ACC112 (cell line): Measurements from ENCODE around the gene NOSTRIN.
"Not testable (repeated sequence)": the region's sequence is repeated elsewhere in the genome, so short reads cannot be mapped to it uniquely, and the experiment has no call there.

Experiments used
- H2AFZ ChIP-seq: fragments of 200-600 bp; sonication (generic); one replicate; pipeline ENCODE4 v1.6.0; 2017; ENCODE audit warnings: antibody characterized with exemption, low read length; ENCODE audit not compliant: unreplicated experiment
- H3K27ac ChIP-seq: fragments of 200-600 bp; sonication (generic); 2 replicates; pipeline ENCODE4 v1.5.1; 2014; ENCODE audit warnings: low read depth, mild to moderate bottlenecking, antibody characterized with exemption, low read length, moderate library complexity
- H3K27me3 ChIP-seq: fragments of 200-600 bp; sonication (generic); 2 replicates; pipeline ENCODE4 v1.6.1; 2014; ENCODE audit warnings: mild to moderate bottlenecking, antibody characterized with exemption, low read length, moderate library complexity, mixed read lengths; ENCODE audit not compliant: insufficient read depth
- H3K36me3 ChIP-seq: fragments of 200-600 bp; sonication (generic); 2 replicates; pipeline ENCODE4 v1.6.1; 2016; ENCODE audit warnings: mild to moderate bottlenecking, antibody characterized with exemption, low read length, moderate library complexity, mixed read lengths; ENCODE audit not compliant: insufficient read depth
- H3K4me1 ChIP-seq: fragments of 200-600 bp; sonication (generic); one replicate; pipeline ENCODE4 v1.6.1; 2016; ENCODE audit warnings: low read length, mixed read lengths; ENCODE audit not compliant: insufficient read depth, unreplicated experiment, control insufficient read depth
- H3K4me3 ChIP-seq: fragments of 200-600 bp; sonication (generic); 2 replicates; pipeline ENCODE4 v1.5.1; 2014; ENCODE audit warnings: mild to moderate bottlenecking, low read depth, low read length
- H3K79me2 ChIP-seq: fragments of 200-600 bp; sonication (generic); one replicate; pipeline ENCODE4 v1.6.0; 2016; ENCODE audit warnings: low read length; ENCODE audit not compliant: control insufficient read depth, unreplicated experiment, insufficient read depth

The NOSTRIN gene

DNA sequence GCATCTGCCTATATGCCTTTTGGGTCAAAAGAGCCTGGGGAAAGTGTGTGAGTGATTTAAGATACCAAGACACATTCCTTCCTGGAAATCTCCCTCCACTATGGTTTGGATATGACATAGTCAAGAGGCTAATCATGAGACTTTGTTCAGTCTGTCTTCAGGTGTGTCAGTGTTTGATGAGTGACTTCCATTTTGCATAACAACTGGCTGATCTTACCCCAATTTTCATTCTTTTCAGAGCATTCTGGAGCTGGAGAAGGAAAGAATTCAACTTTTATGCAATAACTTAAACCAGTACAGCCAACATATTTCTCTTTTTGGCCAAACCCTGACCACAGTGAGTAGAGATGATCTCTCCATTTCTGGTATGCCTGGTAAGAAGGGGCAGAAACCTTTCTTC is 48.4 kb downstream of the NOSTRIN start:
- Histone ChIP-seq H2AFZ (no peak overlapping the region), H3K27me3 (no peaks in the 10 kb centered on the region), H3K4me3 (no peak overlapping the region), H3K4me1 (peaks cover 6% of the 10 kb centered on the region), H3K79me2 (no peaks in the 10 kb centered on the region), H3K36me3 (no peaks in the 10 kb centered on the region), H3K27ac (no peak overlapping the region)

DNA sequence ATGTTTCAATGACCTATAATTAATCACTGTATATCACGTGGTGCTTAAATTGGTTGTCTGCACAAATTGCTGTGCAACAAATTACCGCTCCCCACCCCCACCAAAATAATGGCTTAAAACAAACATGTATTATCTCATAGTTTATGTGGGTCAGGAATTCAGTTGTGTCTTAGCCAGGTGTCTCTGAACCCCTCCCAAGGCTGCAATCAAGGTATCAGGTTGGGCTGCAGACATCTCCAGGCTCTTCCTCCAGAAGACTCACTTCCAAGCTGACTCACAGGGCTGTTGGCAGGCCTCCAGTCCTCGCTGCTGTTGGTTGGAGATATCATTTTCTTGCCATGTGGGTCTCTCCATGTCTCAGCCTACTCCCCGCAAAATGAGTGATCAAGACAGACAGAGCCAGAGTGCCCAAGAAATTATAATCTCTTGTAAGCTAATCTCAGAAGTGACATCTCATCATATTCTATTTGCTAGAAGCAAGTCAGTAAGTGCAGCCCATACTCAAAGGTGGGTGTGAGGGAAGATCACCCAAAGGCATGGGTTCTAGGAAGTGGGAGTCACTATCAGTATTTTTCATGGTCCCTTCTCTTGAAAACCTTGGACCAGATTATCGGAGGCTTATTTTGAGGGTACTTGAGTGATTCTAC is 49.4 kb downstream of the NOSTRIN start:
- no peaks in the 10 kb centered on the region for H3K79me2 ChIP-seq
- peaks cover 6% of the 10 kb centered on the region for H3K4me1 ChIP-seq
- H2AFZ ChIP-seq, result no peak overlapping the region
- no peaks in the 10 kb centered on the region for H3K36me3 ChIP-seq
- H3K4me3 ChIP-seq, result no peak overlapping the region
- H3K27me3 ChIP-seq, result no peaks in the 10 kb centered on the region
- H3K27ac ChIP-seq, result no peak overlapping the region

DNA sequence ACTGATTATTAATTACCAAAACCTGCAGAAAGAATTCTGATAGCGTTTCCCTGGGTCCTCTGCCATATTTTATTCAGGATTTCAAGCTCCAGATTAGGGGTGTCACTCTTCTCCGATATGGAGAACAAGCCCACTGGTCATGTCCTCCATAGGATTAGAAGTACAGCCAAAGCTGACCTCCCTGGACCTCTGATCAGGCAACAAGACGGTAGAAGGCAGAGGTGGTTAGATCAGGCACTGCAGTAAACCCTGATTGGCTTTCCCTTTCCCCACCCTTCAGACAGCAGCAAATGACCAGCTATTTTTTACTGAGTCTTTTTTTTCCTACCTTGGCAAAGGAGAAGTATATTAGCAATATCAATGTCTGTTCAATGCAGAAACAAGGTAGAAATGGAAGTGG is 50.0 kb downstream of the NOSTRIN start:
- Histone ChIP-seq H2AFZ (no peak overlapping the region), H3K4me3 (no peak overlapping the region), H3K27ac (no peak overlapping the region), H3K4me1 (peaks cover 6% of the 10 kb centered on the region), H3K79me2 (no peaks in the 10 kb centered on the region), H3K27me3 (no peaks in the 10 kb centered on the region), H3K36me3 (no peaks in the 10 kb centered on the region)

DNA sequence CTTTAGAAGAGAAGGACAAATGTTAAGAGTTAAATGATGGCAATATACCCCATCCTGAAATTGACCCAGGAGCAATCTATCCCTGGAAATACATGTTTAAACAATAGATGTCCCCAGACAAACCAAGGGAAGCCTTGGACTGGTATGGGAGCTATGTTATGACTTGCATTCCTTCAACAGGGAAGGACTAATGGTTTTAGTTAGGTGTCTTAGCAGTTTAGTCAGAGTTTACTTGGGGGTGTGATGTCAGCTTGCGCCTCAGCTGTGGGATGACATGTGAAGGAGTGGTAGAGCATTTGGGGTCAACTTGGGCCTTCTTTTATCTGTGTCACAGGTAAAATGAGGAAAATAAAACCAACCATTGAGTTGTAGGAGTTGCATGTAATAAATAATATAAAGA is 51.0 kb downstream of the NOSTRIN start:
- Histone ChIP-seq H3K4me1 (peaks cover 6% of the 10 kb centered on the region), H3K27ac (no peak overlapping the region), H3K4me3 (no peak overlapping the region), H3K27me3 (no peaks in the 10 kb centered on the region), H3K79me2 (no peaks in the 10 kb centered on the region), H2AFZ (no peak overlapping the region), H3K36me3 (no peaks in the 10 kb centered on the region)

DNA sequence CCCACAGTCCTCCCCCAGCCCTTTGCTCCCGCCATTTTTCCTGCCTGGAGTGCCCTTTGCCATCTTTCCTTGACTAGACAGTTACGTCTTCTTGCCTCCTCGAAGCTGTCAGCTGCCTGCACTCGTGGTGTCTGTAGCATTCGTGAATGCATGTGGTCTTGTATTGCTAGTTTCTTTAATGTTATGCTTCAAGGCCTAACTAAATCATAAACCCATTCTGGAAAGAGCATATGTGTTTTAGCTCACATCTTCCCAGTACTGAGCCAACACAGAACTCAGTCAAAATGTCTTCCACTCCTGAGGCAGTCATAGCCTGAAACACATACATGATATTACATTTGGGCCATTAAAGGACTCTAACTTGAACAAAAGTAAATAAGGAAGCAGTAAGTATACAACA is 52.2 kb downstream of the NOSTRIN start:
- Histone ChIP-seq H3K36me3 (no peaks in the 10 kb centered on the region), H2AFZ (no peak overlapping the region), H3K4me3 (no peak overlapping the region), H3K4me1 (peaks cover 6% of the 10 kb centered on the region), H3K27me3 (no peaks in the 10 kb centered on the region), H3K79me2 (no peaks in the 10 kb centered on the region), H3K27ac (no peak overlapping the region)

DNA sequence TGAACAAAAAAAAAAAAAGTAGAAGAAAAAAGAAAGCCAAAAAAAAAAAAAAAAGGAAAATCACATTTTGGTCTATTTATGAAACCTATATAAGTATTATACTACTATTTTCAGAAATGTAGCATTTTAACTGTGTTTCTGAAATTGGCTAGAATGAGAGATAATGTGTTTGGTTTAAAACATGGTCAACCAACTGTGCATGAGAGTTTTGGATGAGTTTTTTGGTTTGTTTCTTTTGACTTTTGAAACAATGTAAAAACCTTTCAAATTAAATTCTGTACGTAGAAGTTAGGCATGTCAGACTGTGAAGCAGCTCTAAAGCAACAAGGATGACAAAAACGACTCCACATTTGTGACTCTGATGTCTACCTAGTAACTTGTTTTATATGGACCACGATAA is 53.2 kb downstream of the NOSTRIN start:
- Histone ChIP-seq H3K36me3 (no peaks in the 10 kb centered on the region), H3K79me2 (no peaks in the 10 kb centered on the region), H2AFZ (no peak overlapping the region), H3K4me3 (no peak overlapping the region), H3K4me1 (peaks cover 6% of the 10 kb centered on the region), H3K27ac (no peak overlapping the region), H3K27me3 (no peaks in the 10 kb centered on the region)

DNA sequence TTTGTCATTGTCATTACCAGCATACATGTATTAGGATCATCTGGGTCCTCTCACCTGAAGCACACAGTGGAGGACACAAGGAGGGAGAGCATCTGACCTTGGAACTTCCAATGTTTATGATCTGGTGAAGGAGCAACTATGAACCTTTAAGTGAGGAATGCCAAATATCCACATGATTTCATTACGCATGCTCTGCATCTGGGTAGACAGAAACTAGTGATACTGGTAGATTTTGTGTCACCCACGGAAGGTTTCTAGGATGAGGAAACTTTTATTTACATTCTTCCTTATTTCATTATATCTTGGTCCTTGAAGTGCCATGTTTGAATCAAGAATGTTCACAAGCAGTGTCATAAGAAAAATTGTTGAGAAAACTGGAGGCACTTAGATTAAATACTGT is 55.7 kb downstream of the NOSTRIN start:
- Histone ChIP-seq H3K4me3 (no peak overlapping the region), H3K4me1 (no peaks in the 10 kb centered on the region), H3K79me2 (no peaks in the 10 kb centered on the region), H2AFZ (no peak overlapping the region), H3K27ac (no peak overlapping the region), H3K27me3 (no peaks in the 10 kb centered on the region), H3K36me3 (no peaks in the 10 kb centered on the region)

DNA sequence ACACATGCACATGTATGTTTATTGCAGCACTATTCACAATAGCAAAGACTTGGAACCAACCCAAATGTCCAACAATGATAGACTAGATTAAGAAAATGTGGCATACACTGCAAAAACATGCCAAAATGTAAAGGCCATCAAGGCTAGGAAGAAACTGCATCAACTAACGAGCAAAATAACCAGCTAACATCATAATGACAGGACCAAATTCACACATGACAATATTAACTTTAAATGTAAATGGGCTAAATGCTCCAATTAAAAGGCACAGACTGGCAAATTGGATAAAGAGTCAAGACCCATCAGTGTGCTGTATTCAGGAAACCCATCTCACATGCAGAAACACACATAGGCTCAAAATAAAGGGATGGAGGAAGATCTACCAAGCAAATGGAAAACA is 64.7 kb downstream of the NOSTRIN start:
- not testable (repeated sequence) for H3K79me2 ChIP-seq, H2AFZ ChIP-seq, H3K27me3 ChIP-seq, H3K27ac ChIP-seq, H3K4me3 ChIP-seq, H3K4me1 ChIP-seq
- H3K36me3 ChIP-seq, result peaks cover 11% of the 10 kb centered on the region; the same call in 1 of the 2 replicates

DNA sequence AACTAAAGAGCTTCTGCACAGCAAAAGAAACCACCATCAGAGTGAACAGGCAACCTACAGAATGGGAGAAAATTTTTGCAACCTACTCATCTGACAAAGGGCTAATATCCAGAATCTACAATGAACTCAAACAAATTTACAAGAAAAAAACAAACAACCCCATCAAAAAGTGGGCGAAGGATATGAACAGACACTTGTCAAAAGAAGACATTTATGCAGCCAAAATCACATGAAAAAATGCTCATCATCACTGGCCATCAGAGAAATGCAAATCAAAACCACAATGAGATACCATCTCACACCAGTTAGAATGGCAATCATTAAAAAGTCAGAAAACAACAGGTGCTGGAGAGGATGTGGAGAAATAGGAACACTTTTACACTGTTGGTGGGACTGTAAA is 67.9 kb downstream of the NOSTRIN start:
- H3K27ac ChIP-seq, result not testable (repeated sequence)
- H3K36me3 ChIP-seq, result peaks cover 15% of the 10 kb centered on the region; the same call in 1 of the 2 replicates

DNA sequence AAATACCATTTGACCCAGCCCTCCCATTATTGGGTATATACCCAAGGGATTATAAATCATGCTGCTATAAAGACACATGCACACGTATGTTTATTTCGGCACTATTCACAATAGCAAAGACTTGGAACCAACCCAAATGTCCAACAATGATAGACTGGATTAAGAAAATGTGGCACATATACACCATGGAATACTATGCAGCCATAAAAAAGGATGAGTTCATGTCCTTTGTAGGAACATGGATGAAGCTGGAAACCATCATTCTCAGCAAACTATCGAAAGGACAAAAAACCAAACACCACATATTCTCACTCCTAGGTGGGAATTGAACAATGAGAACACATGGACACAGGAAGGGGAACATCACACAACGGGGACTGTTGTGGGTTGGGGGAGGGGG is 68.4 kb downstream of the NOSTRIN start:
- H2AFZ ChIP-seq, H3K27me3 ChIP-seq, H3K4me3 ChIP-seq, H3K79me2 ChIP-seq, H3K27ac ChIP-seq, H3K4me1 ChIP-seq: not testable (repeated sequence)
- peaks cover 15% of the 10 kb centered on the region; the same call in 1 of the 2 replicates for H3K36me3 ChIP-seq

More for the DNA sequence above, 67.9 kb downstream of the NOSTRIN start:
- H2AFZ ChIP-seq, H3K27me3 ChIP-seq, H3K79me2 ChIP-seq, H3K4me3 ChIP-seq, H3K4me1 ChIP-seq: not testable (repeated sequence)

DNA sequence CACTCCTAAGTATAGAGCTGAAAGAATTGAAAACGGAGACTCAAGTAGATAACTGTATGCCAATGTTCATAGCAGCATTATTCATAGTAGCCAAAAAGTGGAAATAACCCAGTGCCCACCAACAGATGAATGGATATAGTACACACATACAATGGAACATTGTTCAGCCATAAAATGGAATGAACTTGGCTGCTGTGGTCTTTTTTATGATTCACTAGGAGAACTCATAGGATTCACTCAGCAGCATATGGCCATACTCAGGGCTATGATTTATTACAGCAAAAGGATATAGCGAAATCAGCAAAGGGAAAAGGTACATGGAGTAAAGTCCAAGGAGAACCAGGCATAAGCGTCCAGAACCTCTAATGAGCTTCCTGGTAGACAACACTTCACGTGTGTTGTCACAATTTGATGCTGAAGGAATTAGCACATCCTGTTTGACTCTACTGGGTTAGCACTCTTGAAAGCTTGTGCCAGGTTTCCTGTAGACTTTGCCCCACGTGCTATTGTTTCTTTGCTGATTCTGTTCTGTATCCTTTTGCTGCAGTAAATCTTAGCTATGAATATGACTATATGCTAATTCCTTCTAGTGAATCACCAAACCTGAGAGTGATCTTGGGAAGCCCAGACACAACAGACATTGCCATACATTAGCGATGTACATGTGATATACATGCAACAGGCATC is 72.1 kb downstream of the NOSTRIN start:
- no peak overlapping the region for H3K27ac ChIP-seq
- peaks cover 15% of the 10 kb centered on the region; the same call in 1 of the 2 replicates for H3K36me3 ChIP-seq

More for the DNA sequence above, 72.1 kb downstream of the NOSTRIN start:
- Histone ChIP-seq H3K4me3 (no peak overlapping the region), H3K4me1 (no peaks in the 10 kb centered on the region), H3K27me3 (no peaks in the 10 kb centered on the region), H2AFZ (no peak overlapping the region), H3K79me2 (no peaks in the 10 kb centered on the region)
